Activated B cell treated with CpG ODN at 0.5 μM for 24 hours (primary cell): ENCODE results near the gene SRGAP2C. TPM values are rescaled to one million over a fixed set of nuclear protein-coding genes. Genes with fewer than 3 reads are reported as not detected.
"Not testable (repeated sequence)": the region's sequence is repeated elsewhere in the genome, so short reads cannot be mapped to it uniquely, and the experiment has no call there.

ENCODE experiments used
- ATAC-seq: fragments of 200-7000 bp; cut with Tn5 transposase; one replicate; pipeline ENCODE4 v1.10.0; 2021; ENCODE audit warnings: low read depth, mild to moderate bottlenecking, moderate library complexity
- CTCF ChIA-PET: fragments of 350-600 bp; sonication (Branson Sonifier 250); formaldehyde crosslinking; loops from one replicate; lab custom pipeline; 2021; ENCODE audit warnings: antibody characterized with exemption; lab: Charles Lee
- POLR2A ChIA-PET: fragments of 350-600 bp; sonication (Branson Sonifier 250); formaldehyde crosslinking; loops from one replicate; lab custom pipeline; 2021; ENCODE audit warnings: antibody characterized with exemption; lab: Charles Lee
- DNase-seq: peaks from one replicate; pipeline ENCODE4 v3.0.0; 2022
- H3K27ac Mint-ChIP-seq: one replicate; pipeline ENCODE4 v1.8.0; 2020; ENCODE audit warnings: mixed read lengths
- H3K27me3 Mint-ChIP-seq: one replicate; pipeline ENCODE4 v1.8.0; 2021; ENCODE audit warnings: mixed read lengths
- H3K36me3 Mint-ChIP-seq: one replicate; pipeline ENCODE4 v1.8.0; 2021; ENCODE audit warnings: low read depth, mixed read lengths
- H3K4me1 Mint-ChIP-seq: one replicate; pipeline ENCODE4 v1.8.0; 2021; ENCODE audit warnings: mixed read lengths
- H3K4me3 Mint-ChIP-seq: one replicate; pipeline ENCODE4 v1.8.0; 2020; ENCODE audit warnings: mild to moderate bottlenecking, mixed read lengths
- H3K9me3 Mint-ChIP-seq: one replicate; pipeline ENCODE4 v1.8.0; 2020; ENCODE audit warnings: mixed read lengths
- intact Hi-C: fragments of 100-400 bp; cut with micrococcal nuclease; formaldehyde crosslinking; loops from one replicate; pipeline ENCODE4 v1.15.1; 2024
- total RNA-seq: library from RNA; stranded (reverse); gene quantifications from 2 replicates; pipeline ENCODE4 v1.2.3, GENCODE V29; 2022

The SRGAP2C gene
- total RNA-seq, 1 donor from 2014 or later, result 23.8 TPM

GRCh38 chr1:121243913-121244312 is 59.1 kb downstream of the SRGAP2C start:
- CTCF ChIA-PET, ATAC-seq, POLR2A ChIA-PET, H3K27me3 Mint-ChIP-seq, H3K27ac Mint-ChIP-seq, H3K4me3 Mint-ChIP-seq, H3K4me1 Mint-ChIP-seq, H3K36me3 Mint-ChIP-seq, H3K9me3 Mint-ChIP-seq, intact Hi-C loops, DNase-seq: not testable (repeated sequence)

- ATAC-seq, intact Hi-C loops, H3K36me3 Mint-ChIP-seq: not testable (repeated sequence)
Observed at GRCh38 chr1:121246399-121246798, 61.6 kb downstream of the SRGAP2C start.

GRCh38 chr1:121252656-121253055 is 67.9 kb downstream of the SRGAP2C start:
- H3K4me3 Mint-ChIP-seq, intact Hi-C loops, H3K36me3 Mint-ChIP-seq, H3K9me3 Mint-ChIP-seq, H3K27me3 Mint-ChIP-seq, DNase-seq, H3K4me1 Mint-ChIP-seq, ATAC-seq, POLR2A ChIA-PET, H3K27ac Mint-ChIP-seq, CTCF ChIA-PET: not testable (repeated sequence)

More at GRCh38 chr1:121246399-121246798, 61.6 kb downstream of the SRGAP2C start:
- DNase-seq, CTCF ChIA-PET, H3K4me1 Mint-ChIP-seq, H3K4me3 Mint-ChIP-seq, POLR2A ChIA-PET, H3K9me3 Mint-ChIP-seq, H3K27ac Mint-ChIP-seq, H3K27me3 Mint-ChIP-seq: not testable (repeated sequence)

- H3K27ac Mint-ChIP-seq, ATAC-seq, CTCF ChIA-PET, H3K4me1 Mint-ChIP-seq, H3K9me3 Mint-ChIP-seq, POLR2A ChIA-PET, H3K36me3 Mint-ChIP-seq, H3K27me3 Mint-ChIP-seq, H3K4me3 Mint-ChIP-seq, intact Hi-C loops, DNase-seq: not testable (repeated sequence)
Observed at GRCh38 chr1:121254618-121255017, 69.8 kb downstream of the SRGAP2C start.

GRCh38 chr1:121257632-121258031 is 72.9 kb downstream of the SRGAP2C start:
- intact Hi-C loops, H3K4me3 Mint-ChIP-seq, DNase-seq, H3K27me3 Mint-ChIP-seq, H3K9me3 Mint-ChIP-seq, POLR2A ChIA-PET, H3K36me3 Mint-ChIP-seq, H3K27ac Mint-ChIP-seq, H3K4me1 Mint-ChIP-seq: not testable (repeated sequence)
- peak; percentile 66 for ATAC-seq
- CTCF ChIA-PET, result interaction anchor here (0.6 kb wide), 1 partner anchor 302 kb away, joined by 3 read pairs; no protein-coding TSS in a partner anchor

- H3K36me3 Mint-ChIP-seq, H3K27me3 Mint-ChIP-seq, intact Hi-C loops, H3K27ac Mint-ChIP-seq, ATAC-seq, H3K4me1 Mint-ChIP-seq, DNase-seq, H3K4me3 Mint-ChIP-seq, POLR2A ChIA-PET, H3K9me3 Mint-ChIP-seq: not testable (repeated sequence)
- CTCF ChIA-PET, result interaction anchor here (0.6 kb wide), 1 partner anchor 301 kb away, joined by 3 read pairs; no protein-coding TSS in a partner anchor
Observed at GRCh38 chr1:121258134-121258533, 73.4 kb downstream of the SRGAP2C start.

- H3K27me3 Mint-ChIP-seq, H3K36me3 Mint-ChIP-seq: not testable (repeated sequence)
Observed at GRCh38 chr1:121260205-121260604, 75.4 kb downstream of the SRGAP2C start.

GRCh38 chr1:121262163-121262562 is 77.4 kb downstream of the SRGAP2C start:
- H3K36me3 Mint-ChIP-seq, H3K27ac Mint-ChIP-seq, H3K9me3 Mint-ChIP-seq, POLR2A ChIA-PET, intact Hi-C loops, ATAC-seq, H3K4me3 Mint-ChIP-seq, H3K4me1 Mint-ChIP-seq, DNase-seq, CTCF ChIA-PET, H3K27me3 Mint-ChIP-seq: not testable (repeated sequence)

More at GRCh38 chr1:121260205-121260604, 75.4 kb downstream of the SRGAP2C start:
- intact Hi-C loops, CTCF ChIA-PET, DNase-seq, H3K9me3 Mint-ChIP-seq, H3K4me3 Mint-ChIP-seq, ATAC-seq, H3K27ac Mint-ChIP-seq, POLR2A ChIA-PET, H3K4me1 Mint-ChIP-seq: not testable (repeated sequence)

GRCh38 chr1:121263789-121264244 is 79.0 kb downstream of the SRGAP2C start:
- DNase-seq, CTCF ChIA-PET, H3K4me1 Mint-ChIP-seq, H3K27ac Mint-ChIP-seq, intact Hi-C loops, H3K27me3 Mint-ChIP-seq, H3K4me3 Mint-ChIP-seq, POLR2A ChIA-PET, H3K9me3 Mint-ChIP-seq, H3K36me3 Mint-ChIP-seq: not testable (repeated sequence)
- peak; percentile 69 for ATAC-seq

GRCh38 chr1:121267072-121267471 is 82.3 kb downstream of the SRGAP2C start:
- not testable (repeated sequence) for ATAC-seq

GRCh38 chr1:121269309-121269708 is 84.5 kb downstream of the SRGAP2C start:
- H3K4me1 Mint-ChIP-seq, H3K27me3 Mint-ChIP-seq, H3K4me3 Mint-ChIP-seq, ATAC-seq, H3K9me3 Mint-ChIP-seq, CTCF ChIA-PET, DNase-seq, H3K27ac Mint-ChIP-seq, H3K36me3 Mint-ChIP-seq, intact Hi-C loops, POLR2A ChIA-PET: not testable (repeated sequence)

More at GRCh38 chr1:121267072-121267471, 82.3 kb downstream of the SRGAP2C start:
- H3K9me3 Mint-ChIP-seq, H3K27me3 Mint-ChIP-seq, H3K27ac Mint-ChIP-seq, intact Hi-C loops, H3K4me3 Mint-ChIP-seq, H3K4me1 Mint-ChIP-seq, POLR2A ChIA-PET, H3K36me3 Mint-ChIP-seq, DNase-seq, CTCF ChIA-PET: not testable (repeated sequence)

GRCh38 chr1:121269973-121270372 is 85.2 kb downstream of the SRGAP2C start:
- DNase-seq, H3K4me1 Mint-ChIP-seq, intact Hi-C loops, H3K27me3 Mint-ChIP-seq, H3K9me3 Mint-ChIP-seq, POLR2A ChIA-PET, CTCF ChIA-PET, H3K36me3 Mint-ChIP-seq: not testable (repeated sequence)
- Mint-ChIP-seq H3K4me3 (peak overlapping the region; percentile 83), H3K27ac (peak overlapping the region; percentile 90)
- ATAC-seq, result peak; percentile 15
